HTR-8/SVneo (cell line): ENCODE data around the gene CHML.

Source experiments
- DNase-seq: peaks from one replicate; pipeline ENCODE4 v3.0.0; 2011; ENCODE audit warnings: low spot score, mixed read lengths; ENCODE audit not compliant: insufficient read length
- FAIRE-seq: peaks from 2 replicates; lab custom pipeline; 2011; peaks lifted over from hg19 to GRCh38; lab: Jason Lieb, UNC

CHML gene

DNA sequence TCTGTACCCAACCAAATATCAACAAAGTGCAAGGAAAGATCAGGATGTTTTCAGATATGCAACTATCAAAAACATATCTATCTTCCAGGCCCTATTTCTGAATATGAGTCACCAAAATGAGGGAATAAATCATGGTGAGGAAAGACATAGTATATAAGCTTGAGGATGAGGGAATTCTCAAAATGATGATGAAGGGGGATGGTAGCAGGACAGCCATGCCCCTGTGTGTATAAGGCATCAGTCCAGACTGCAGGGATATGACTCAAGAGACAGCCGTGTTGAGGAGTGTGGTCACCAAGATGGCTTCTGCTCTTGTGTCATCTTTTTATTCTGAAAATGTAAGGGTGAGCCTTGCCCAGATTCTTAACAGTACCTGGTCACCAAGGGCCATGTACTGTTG, 7.5 kb upstream of the CHML start:
- FAIRE-seq, result no peak

DNA sequence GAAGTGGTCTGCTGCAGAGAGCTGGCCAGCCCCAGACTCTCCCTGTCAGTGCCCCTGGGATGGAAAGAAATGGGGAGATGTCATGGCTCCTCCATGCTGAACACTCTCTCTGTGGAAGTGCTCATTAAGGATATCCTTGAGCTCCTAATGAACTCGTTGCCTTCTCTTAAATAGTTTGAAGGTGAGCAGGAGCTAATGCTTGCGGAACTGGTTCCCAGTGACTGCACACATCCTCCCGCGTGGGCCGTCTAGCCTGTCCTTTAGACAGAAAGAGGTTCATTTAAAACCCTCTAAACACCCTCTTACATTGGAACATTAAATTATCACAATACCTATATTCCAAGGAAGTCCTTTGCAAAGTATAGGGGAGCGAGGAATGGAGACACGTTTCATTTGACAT, 6.0 kb upstream of the CHML start:
- DNase-seq (no peak), FAIRE-seq (no peak)

More for the DNA sequence above, 7.5 kb upstream of the CHML start:
- no peak for DNase-seq

DNA sequence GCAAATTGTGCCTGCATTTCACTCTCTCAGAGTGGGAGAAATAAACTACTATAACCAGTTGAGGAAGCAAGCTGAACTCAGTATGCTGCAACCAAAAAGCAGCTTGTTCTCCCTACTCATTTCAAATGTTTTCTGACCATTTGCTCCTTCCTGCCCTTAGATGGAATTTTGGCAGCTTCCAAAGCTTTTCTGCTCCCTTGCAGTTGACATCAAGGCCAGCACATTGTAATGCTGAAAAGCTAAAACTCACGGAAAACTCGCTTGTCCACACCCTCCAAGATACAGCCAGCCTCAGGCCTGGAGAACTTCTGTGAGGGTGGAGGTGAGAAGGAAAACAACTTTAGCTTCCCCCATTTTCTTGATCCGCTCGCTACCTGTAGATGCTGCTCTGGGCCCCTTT, 5.0 kb upstream of the CHML start:
- no peak for DNase-seq
- no peak for FAIRE-seq

DNA sequence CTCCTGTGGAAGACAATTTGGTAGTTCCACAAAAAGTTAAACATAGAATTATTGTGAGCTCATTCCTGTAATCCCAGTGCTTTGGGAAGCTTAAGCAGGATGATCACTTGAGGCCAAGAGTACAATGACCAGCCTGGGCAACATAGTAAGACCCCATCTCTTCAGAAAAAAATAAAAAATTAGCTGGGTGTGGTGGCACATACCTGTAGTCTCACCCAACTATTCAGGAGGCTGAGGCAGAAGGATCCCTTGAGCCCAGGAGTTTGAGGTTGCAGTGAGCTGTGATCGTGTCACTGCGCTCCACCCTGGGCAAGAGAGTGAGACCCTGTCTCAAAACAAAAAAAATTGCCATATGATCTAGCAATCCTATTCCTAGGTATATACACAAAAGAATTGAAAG, 4.1 kb upstream of the CHML start:
- DNase-seq (no peak), FAIRE-seq (no peak)

DNA sequence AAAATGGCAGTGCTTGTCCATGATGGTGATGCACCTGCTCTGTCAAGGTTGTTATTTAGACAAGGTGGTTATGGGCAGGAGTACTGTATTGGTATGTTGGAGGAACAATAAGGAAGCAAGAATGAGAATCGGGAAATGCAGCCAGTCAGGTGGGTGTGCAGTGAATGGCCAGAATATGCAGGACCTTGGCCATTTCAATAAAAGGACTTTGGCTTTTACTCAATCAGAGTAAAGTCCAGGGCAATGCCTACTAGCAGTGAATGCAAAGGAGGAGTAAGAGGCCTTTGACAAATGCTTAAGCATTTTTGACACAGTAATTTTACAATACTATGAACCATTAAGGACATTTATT, 2.4 kb upstream of the CHML start:
- no peak for FAIRE-seq
- no peak for DNase-seq

DNA sequence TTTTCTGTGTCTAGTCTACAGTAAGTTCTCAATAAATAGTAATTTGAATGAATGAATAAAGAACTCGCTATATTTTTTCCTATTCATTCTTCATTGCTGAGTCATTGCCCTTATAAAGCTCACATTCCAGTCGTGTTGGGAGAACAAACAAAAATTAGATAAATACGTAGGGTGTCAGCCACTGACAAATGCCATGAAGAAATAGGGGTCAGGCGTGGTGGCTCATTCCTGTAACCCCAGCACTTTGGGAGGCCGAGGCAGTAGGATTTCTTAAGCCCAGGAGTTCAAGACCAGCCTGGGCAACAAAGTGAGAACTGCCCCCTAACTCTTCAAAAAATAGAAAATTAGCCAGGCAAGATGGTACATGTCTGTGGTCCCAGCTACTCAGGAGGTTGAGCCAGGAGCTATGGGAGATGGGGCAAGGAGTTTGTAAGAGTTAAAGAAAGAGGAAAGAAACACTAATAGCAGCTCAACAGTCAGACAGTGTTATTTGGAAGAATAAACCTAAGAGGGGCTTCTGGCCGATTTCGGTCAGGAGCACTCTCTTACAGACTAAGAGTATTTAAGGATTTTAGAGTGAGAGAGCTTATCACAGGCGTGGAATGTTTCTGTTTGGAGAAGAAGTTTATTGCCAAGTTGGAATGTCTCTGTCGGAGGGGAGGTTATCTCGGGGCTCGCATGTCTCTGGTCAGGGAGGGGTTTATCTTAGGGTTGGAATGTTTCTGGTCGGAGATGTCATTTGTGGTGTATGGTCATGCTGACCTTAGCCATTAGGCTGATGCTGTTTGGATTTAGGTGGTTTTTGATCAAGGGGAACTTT, 1.8 kb upstream of the CHML start:
- no peak for FAIRE-seq
- DNase-seq, result peak; percentile 38

DNA sequence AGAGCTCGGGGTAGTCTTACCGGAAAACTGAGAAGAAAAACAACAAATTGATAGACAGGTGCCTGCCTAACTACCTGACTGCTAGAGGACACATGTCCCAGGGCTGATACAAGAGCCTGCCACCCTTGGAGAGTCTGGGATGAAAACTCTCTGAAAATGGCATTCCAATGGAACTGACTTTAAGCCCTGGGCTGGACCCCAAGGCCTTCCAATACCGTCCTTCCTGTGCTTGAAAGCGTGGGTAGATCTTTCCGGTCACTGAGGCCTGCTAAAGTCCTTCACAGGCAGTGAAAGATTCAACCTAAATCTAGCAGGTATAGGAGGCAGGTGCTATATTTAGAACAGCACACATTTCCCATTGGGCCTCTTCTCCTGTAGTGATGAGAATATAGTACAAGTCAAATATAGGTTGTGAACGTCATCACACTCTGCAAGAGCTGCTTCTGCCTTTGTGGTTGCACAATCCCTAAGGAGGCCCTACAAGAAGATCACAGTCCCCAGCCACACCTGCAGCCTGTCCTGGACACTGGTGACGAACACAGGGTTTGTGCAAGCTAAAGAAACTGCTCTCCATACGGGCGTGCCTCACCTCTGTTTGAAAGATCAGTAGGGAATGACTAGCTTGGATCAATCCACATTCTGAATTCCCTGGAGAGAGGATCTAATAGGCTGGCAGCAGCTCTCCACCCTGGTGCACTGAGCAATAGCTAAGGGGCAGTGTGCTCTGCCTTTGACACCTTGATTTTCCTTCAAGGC, 876 bp upstream of the CHML start:
- FAIRE-seq (no peak), DNase-seq (no peak)

DNA sequence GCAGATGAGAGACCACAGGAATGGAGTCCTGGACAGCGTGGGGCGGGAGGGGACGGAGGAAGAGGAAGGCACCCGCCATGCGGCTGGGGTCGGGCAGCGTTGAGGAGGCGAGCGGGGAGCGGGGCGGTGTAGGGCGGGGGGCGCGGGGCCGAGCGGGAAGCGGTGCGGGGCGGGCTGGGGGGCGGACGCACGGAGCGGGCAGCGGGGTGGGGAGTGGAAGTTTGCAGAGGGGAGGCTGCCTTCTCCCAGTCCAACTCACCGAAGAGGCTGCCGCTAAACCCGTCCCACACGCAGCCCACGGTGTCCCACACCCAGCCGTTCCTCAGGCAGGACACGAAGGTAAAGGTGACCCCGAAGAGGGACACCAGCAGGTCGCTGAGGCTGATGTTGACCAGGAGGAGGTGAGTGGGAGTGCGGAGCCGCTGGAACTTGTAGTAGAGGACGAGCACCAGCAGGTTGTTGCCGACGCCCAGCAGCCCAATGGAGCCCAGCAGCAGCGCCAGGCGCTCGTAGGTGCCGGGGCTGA, 483 bp downstream of the CHML start:
- no peak for FAIRE-seq
- peak; percentile 29 for DNase-seq

DNA sequence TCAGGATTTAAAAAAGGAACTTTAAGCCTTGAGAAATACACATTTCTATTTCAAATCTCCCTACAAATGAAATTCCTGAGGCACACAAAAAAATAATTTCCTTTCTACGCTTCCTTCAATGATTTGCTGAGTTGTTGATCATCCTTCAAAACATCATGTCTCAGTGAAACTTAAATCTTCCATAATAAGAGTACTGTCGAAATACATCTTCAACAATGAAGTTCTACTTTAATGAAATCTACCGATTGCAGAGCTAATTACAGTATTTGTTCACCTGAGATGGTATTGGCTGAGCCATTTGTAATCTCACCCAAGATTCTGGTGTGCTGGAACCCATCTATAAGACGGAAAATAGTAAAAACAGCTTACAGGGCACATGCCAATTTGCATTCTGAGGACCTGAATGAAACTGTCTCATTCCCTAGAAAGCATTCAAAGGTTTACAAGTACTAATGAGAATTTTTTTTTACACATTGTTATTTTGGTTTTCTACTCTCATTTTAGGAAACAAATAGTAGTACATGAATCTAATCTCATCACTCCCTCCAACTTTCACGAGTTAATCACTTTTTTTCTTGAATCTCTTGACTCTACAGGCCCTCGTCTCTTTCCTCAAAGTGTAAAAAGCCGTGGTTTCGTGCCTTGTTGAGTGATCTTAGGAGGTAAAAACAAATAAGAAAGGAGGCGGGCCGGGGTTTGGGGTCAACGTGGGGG, 1.1 kb downstream of the CHML start:
- FAIRE-seq (no peak), DNase-seq (no peak)

DNA sequence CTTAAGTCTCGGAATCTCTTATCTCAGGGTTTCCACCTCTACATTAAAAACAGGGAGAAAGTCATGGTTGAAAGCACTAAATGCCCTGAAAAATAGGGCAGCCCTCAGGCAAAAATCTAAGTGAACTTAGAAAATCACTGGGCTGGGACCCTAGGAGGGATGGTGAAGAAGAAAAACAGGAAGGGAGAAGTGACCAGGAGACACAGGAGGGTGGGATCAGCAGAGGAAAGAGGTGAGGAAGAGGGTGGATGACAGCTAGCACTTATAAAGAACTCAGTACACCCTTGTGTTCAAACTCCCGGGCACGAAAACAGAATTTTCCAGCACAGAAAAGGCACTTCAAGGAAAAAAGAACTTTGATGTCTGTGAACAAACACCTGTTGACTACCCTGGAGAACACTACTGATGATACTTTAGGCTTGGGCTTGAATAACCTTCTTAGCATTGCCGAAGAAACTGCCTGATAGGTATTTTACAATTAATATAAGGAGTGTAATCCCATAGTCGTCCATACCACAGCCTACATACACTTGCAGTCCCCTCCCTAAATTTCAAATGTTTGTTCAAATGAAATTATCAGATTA, 2.0 kb downstream of the CHML start:
- FAIRE-seq, result no peak
- DNase-seq, result no peak

DNA sequence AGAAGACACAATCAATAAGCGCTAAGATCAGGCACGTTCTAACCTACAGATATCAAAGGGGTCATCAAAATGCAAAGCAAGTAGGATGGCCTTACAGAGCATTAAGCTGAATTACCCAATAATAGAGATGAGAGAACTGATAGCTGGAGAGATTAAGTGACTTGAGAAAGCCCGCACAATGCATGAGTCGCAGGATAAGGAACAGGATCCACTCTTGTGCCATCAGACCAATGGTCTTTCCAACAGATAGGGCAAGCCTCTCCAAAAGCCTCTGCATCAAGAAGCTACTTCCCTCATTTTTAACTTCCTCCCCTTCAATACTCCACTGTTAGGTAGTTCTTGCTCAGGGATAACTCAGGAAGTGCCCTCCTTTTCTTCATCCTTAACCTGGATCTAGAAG, 2.6 kb downstream of the CHML start:
- DNase-seq (no peak), FAIRE-seq (no peak)

DNA sequence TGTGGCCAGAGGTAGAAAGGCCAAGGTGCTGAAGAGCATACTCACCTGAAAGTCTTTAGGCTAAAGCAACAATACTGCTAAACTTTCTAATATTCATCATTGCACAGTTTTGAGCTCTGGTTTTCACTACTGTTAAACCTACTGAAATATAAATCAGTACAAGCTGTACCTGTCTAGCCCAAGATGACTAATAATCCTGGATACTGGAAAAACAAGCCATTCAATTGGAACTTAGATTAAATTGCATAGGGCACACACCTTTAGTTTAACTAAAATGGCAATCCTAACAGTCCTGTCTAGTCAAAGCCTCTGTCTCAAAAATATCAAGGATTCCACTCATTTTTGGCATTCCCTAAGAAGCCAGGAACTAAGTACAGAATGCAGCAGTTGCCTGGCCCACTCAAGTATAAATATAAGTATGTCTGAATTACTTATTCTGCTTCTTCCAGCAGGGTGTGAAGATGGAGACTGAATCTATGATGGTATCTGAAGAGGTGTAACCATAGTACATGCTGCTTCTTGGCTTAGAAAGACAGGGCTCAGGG, 3.1 kb downstream of the CHML start:
- no peak for FAIRE-seq
- no peak for DNase-seq

DNA sequence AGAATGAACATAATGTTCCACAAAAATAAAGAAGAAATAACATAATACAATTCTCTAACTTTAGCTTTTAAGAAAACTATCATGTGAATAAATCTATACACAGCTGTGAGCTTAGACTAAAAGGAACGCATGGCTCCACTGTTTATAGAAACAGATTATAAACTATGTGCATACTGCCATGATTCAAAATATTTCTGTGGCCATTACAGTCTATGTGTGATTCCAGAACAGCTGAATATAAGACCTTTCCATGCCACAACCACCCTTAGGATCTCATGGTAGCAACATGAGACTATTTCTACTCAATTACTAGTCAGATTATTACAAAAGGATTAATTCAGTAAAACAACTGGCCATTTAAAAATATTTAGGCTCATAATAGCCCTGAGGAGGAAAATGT, 3.9 kb downstream of the CHML start:
- DNase-seq, result no peak
- FAIRE-seq, result no peak

DNA sequence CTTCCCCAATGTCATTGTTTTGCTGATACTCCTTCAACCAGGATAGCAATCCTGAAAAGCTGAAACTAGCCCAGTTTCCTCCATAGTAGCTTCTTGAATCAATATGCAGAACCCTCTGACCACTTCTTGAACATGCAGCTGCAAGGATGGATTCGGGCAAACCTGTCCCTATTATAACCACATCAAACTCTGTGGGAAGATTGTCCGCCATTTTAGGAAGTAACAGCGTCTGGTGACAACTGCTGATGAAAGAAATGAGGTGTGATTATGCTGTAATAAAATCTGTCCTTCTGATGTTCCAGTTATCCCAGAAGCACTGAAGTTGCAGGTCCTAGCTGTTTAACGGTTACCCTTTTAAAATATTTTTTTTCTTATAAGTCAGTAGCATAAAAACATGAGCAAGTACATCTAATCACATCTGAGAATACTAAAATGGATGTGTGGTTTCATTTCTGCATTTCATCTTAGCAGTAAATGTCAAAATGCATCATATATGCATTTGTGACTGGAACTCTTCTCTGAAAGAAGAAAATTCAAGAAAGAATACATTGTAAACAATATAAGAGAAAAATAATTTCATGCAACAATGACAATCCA, 4.5 kb downstream of the CHML start:
- FAIRE-seq, result no peak
- DNase-seq, result no peak

DNA sequence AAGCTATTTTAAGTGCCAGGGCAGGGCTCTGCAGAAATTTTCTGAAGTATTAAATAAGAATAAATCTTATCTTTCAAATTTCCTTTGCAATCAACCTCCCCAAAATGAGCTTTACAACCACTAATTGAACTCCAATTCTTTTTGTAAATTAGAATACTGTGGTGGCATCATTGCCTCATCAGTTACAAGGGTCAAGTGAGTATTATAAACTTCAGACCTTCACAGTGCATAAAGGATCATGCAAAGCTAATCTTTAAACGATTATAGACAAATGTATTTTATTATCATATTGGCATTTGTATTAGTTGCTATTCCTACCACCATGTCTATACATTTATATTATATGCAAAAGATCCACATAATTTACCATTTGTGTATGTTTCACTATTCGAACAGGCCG, 7.2 kb downstream of the CHML start:
- DNase-seq (no peak), FAIRE-seq (no peak)

DNA sequence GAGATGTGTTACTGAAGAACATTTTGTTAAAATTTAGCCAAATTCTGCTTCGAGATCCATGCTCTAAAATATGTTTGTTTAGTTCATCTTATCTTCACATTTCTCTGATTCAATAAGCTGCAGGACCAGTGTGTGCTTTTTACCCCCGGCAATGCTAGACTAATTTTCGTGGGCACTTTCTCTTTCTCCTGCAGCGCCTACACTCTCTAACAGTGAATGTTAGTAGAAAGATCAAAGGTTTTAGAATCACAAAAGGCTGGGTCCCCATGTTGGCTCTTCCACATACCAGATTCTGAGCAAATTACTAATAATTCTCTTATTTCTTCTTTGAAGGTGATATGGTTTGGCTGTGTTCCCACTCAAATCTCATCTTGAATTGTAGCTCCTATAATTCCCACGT, 8.5 kb downstream of the CHML start:
- DNase-seq, result no peak
- no peak for FAIRE-seq

DNA sequence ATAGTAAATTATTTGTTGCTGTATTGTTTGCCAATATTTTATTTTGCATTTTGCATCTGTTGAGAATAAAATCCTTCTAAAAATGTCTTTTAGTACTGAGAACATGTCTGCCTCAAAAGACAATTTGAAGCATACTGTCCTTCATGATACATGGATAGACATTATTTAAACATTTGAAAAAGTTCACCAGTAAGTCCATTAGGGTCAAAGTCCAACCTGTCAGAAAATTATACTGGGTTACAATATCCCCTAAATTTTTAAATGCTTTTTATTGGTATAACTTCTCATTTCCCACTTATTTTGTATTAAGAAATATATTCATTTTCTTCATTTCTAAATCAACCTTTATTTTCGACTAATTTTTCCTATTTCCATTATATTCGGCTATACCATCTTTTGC, 9.3 kb downstream of the CHML start:
- FAIRE-seq, result no peak
- DNase-seq, result no peak

DNA sequence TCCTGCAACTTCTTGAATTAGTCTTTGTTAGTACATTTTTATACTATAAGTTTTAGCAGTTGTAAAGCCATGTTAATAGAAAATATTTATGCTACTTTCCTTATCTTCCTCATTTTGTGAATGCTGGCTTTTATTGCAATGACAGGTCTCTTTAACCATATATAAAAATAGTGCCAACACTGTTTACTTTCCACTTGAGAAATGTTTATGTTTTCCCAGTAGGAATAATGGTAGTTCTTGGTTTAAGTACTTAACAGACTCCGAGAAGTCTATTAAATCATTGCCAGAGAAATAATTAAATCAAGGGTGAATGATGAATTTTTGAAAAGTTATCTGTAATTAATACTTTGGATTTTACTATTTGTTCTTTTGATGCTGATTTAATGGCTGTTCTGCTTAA, 9.7 kb downstream of the CHML start:
- DNase-seq, result no peak
- FAIRE-seq, result no peak

DNA sequence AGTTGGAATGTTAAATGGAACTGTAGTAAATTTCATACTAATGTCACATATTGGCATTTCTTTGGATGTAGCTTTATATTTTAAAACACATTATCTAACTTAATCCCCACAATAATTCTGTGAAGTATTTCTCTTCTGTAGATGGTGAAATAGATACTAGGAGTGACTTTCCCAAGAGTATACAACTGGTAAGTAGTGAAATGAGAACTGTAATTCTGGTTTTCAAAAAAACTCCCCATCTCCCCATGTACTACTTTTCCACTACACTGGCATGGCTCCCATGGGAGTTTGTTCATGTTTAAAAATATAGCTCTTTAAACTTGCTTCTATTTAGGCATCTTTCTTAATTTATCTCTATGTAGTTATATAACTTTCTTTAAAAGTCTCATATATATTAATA, 10.2 kb downstream of the CHML start:
- DNase-seq (no peak), FAIRE-seq (no peak)
